HEK293 (cell line): ENCODE results near the gene COX20.

ENCODE experiments used
- CTCF ChIA-PET: fragments of 350-600 bp; formaldehyde crosslinking; extraction: SDS; loops from one replicate; lab custom pipeline; 2021; ENCODE audit warnings: antibody characterized with exemption; lab: Yijun Ruan, JAX
- POLR2A ChIA-PET: fragments of 300-600 bp; formaldehyde crosslinking; extraction: SDS; loops from one replicate; lab custom pipeline; 2020; ENCODE audit warnings: antibody characterized with exemption, inconsistent platforms; lab: Yijun Ruan, JAX
- H3K27ac ChIP-seq: fragments of 200-500 bp; sonication (Bioruptor generic); 2 replicates; pipeline ENCODE4 v1.5.1; 2014; ENCODE audit warnings: low read depth, low read length, control low read depth, inconsistent platforms; ENCODE audit errors: extremely low read depth
- H3K36me3 ChIP-seq, 2 experiments: fragments of 200-500 bp in 1 of 2; sonication (Bioruptor generic) in 1 of 2; 1 replicate in 1 of 2; 2 replicates in 1 of 2; pipeline ENCODE4 v1.5.1; 2014 to 2017; ENCODE audit warnings: inconsistent platforms in 2 of 2, low read length in 2 of 2; ENCODE audit not compliant: control insufficient read depth in 2 of 2, insufficient read depth in 1 of 2
- H3K4me1 ChIP-seq: fragments of 200-500 bp; sonication (Bioruptor generic); 2 replicates; pipeline ENCODE4 v1.5.1; 2014; ENCODE audit warnings: mild to moderate bottlenecking, low read length, inconsistent platforms; ENCODE audit not compliant: control insufficient read depth, insufficient read depth
- H3K4me3 ChIP-seq: 2 replicates; pipeline ENCODE4 v1.5.1; 2011; ENCODE audit warnings: low read depth, mild to moderate bottlenecking, control low read depth, low read length, moderate library complexity
- H3K9me3 ChIP-seq: fragments of 200-500 bp; sonication (Bioruptor generic); 2 replicates; pipeline ENCODE4 v1.5.1; 2014; ENCODE audit warnings: low read depth, low read length, inconsistent platforms; ENCODE audit not compliant: control insufficient read depth, insufficient read depth
- BCL11A ChIP-seq: fragments of 450-650 bp; formaldehyde crosslinking; IDR thresholded peaks from 2 replicates; pipeline ENCODE4 v1.5.1; 2016; ENCODE audit warnings: low read depth, missing biosample characterization, missing genetic modification characterization
- HOXC10 ChIP-seq: sonication (generic); formaldehyde crosslinking; IDR thresholded peaks from 2 replicates; pipeline ENCODE4 v1.8.1; 2023; ENCODE audit warnings: mild to moderate bottlenecking, missing genetic modification reagents
- KLF8 ChIP-seq: fragments of 450-650 bp; formaldehyde crosslinking; IDR thresholded peaks from 2 replicates; pipeline ENCODE4 v1.5.1; 2016; ENCODE audit warnings: missing biosample characterization, missing genetic modification characterization
- ZBTB48 ChIP-seq: fragments of 450-650 bp; formaldehyde crosslinking; IDR thresholded peaks from 2 replicates; pipeline ENCODE4 v1.5.1; 2016; ENCODE audit warnings: missing biosample characterization, missing genetic modification characterization
- ZFP41 ChIP-seq: fragments of 450-650 bp; formaldehyde crosslinking; IDR thresholded peaks from 2 replicates; pipeline ENCODE4 v1.5.1; 2016; ENCODE audit warnings: missing biosample characterization, missing genetic modification characterization, borderline replicate concordance
- ZNF112 ChIP-seq: fragments of 450-650 bp; formaldehyde crosslinking; IDR thresholded peaks from 2 replicates; pipeline ENCODE4 v1.5.0; 2017; ENCODE audit warnings: missing biosample characterization, missing genetic modification characterization
- ZNF132 ChIP-seq: fragments of 450-650 bp; formaldehyde crosslinking; IDR thresholded peaks from 2 replicates; pipeline ENCODE4 v1.5.1; 2017; ENCODE audit warnings: missing biosample characterization, missing genetic modification characterization, borderline replicate concordance
- ZNF146 ChIP-seq: fragments of 450-650 bp; formaldehyde crosslinking; IDR thresholded peaks from 2 replicates; pipeline ENCODE4 v1.5.1; 2016; ENCODE audit warnings: missing biosample characterization, missing genetic modification characterization
- ZNF16 ChIP-seq: fragments of 450-650 bp; formaldehyde crosslinking; IDR thresholded peaks from 2 replicates; pipeline ENCODE4 v1.5.1; 2016; ENCODE audit warnings: low read depth, missing biosample characterization, missing genetic modification characterization
- ZNF184 ChIP-seq: fragments of 450-650 bp; IDR thresholded peaks from 2 replicates; pipeline ENCODE4 v1.5.1; 2018; ENCODE audit warnings: missing biosample characterization, mild to moderate bottlenecking, missing genetic modification characterization
- ZNF19 ChIP-seq: fragments of 450-650 bp; formaldehyde crosslinking; IDR thresholded peaks from 2 replicates; pipeline ENCODE4; 2016; ENCODE audit warnings: missing biosample characterization, missing genetic modification characterization, low read depth
- ZNF23 ChIP-seq: fragments of 450-650 bp; formaldehyde crosslinking; IDR thresholded peaks from 2 replicates; pipeline ENCODE4 v1.5.1; 2016; ENCODE audit warnings: missing biosample characterization, missing genetic modification characterization, borderline replicate concordance
- ZNF433 ChIP-seq: fragments of 450-650 bp; formaldehyde crosslinking; IDR thresholded peaks from 2 replicates; pipeline ENCODE4 v1.5.1; 2016; ENCODE audit warnings: missing biosample characterization, missing genetic modification characterization, low read depth
- ZNF571 ChIP-seq: fragments of 450-650 bp; formaldehyde crosslinking; IDR thresholded peaks from 2 replicates; pipeline ENCODE4 v1.5.0; 2017; ENCODE audit warnings: missing biosample characterization, missing genetic modification characterization
- ZNF621 ChIP-seq: fragments of 450-650 bp; formaldehyde crosslinking; IDR thresholded peaks from 2 replicates; pipeline ENCODE4 v1.5.1; 2017; ENCODE audit warnings: missing biosample characterization, missing genetic modification characterization
- ZNF660 ChIP-seq: fragments of 450-650 bp; IDR thresholded peaks from 2 replicates; pipeline ENCODE4 v1.5.1; 2018; ENCODE audit warnings: missing biosample characterization, mild to moderate bottlenecking, missing genetic modification characterization
- ZNF768 ChIP-seq: fragments of 450-650 bp; formaldehyde crosslinking; IDR thresholded peaks from 2 replicates; pipeline ENCODE4 v1.5.1; 2018; ENCODE audit warnings: missing biosample characterization, mild to moderate bottlenecking, missing genetic modification characterization
- TF ChIP-seq, protein P1 (sequence below): fragments of 450-650 bp; formaldehyde crosslinking; IDR thresholded peaks from 2 replicates; pipeline ENCODE4 v1.5.1; 2016; ENCODE audit warnings: missing biosample characterization, missing genetic modification characterization
- TF ChIP-seq, protein P2 (sequence below): fragments of 450-650 bp; formaldehyde crosslinking; IDR thresholded peaks from 2 replicates; pipeline ENCODE4 v1.5.1; 2016; ENCODE audit warnings: missing biosample characterization, missing genetic modification characterization
- TF ChIP-seq, protein P3 (sequence below): fragments of 450-650 bp; formaldehyde crosslinking; IDR thresholded peaks from 2 replicates; pipeline ENCODE4 v1.5.1; 2017; ENCODE audit warnings: missing biosample characterization, mild to moderate bottlenecking, missing genetic modification characterization, moderate library complexity
- TF ChIP-seq, protein P4 (sequence below): fragments of 450-650 bp; formaldehyde crosslinking; IDR thresholded peaks from 2 replicates; pipeline ENCODE4 v1.5.1; 2017; ENCODE audit warnings: missing biosample characterization, missing genetic modification characterization

Gene COX20

DNA sequence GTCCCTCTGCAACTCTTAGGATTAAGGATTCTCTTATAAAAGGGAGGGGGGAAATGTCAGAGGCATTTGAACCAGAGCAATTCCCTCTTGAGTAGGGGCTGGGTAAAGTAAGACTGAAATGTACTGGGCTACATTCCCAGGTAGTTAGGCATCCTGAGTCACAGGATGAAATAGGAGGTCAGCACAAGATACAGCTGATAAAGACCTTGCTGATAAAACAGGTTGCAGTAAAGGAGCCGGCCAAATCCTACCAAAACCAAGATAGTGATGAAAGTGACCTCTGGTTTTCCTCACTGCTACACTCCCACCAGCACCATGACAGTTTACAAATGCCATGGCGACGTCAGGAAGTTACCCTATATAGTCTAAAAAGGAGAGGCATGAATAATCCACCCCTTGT, 14.3 kb upstream of the COX20 start:
- TF ChIP-seq HOXC10 (no peak), KLF8 (tag by site-specific recombination) (no peak), ZNF132 (tag by site-specific recombination) (no peak), ZNF768 (no peak), ZNF184 (tag by site-specific recombination) (no peak), ZFP41 (tag by site-specific recombination) (no peak), ZNF112 (tag by site-specific recombination) (no peak), ZNF660 (tag by site-specific recombination) (no peak), ZNF16 (no peak), ZNF571 (tag by site-specific recombination) (no peak), ZNF19 (tag by site-specific recombination) (no peak), ZBTB48 (tag by site-specific recombination) (no peak), BCL11A (tag by site-specific recombination) (no peak), ZNF146 (tag by site-specific recombination) (no peak), ZNF621 (tag by site-specific recombination) (no peak)
- TF ChIP-seq, protein P1, sequence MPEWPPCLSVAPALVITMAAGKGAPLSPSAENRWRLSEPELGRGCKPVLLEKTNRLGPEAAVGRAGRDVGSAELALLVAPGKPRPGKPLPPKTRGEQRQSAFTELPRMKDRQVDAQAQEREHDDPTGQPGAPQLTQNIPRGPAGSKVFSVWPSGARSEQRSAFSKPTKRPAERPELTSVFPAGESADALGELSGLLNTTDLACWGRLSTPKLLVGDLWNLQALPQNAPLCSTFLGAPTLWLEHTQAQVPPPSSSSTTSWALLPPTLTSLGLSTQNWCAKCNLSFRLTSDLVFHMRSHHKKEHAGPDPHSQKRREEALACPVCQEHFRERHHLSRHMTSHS: no peak
- H3K36me3 ChIP-seq: no peaks in the 10 kb centered on the region
- no peaks in the 10 kb centered on the region for H3K9me3 ChIP-seq
- H3K4me3 ChIP-seq: no peak overlapping the region
- no peaks in the 10 kb centered on the region for H3K4me1 ChIP-seq
- ChIA-PET POLR2A (no interaction called here), CTCF (interaction anchor here (0.7 to 0.8 kb wide), 2 partner anchors 24 to 222 kb away, joined by 3 to 4 read pairs; no protein-coding TSS in a partner anchor)
- no peak overlapping the region for H3K27ac ChIP-seq

DNA sequence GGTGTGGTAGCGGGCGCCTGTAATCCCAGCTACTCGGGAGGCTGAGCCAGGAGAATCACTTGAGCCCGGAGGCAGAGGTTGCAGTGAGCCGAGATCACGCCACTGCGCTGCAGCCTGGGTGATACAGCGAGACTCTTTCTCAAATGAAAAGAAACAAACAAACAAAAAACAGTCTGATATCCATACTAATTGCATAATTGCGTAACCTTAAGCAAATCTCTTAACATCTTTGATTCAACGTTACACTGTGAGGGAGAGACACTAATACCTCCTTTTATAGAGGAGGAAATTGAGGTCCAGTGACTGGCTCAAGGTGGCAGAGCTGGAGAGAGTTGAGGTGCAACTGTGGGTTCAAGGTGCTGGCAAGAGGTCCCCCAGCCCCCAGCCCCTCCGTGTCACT, 12.6 kb upstream of the COX20 start:
- CTCF ChIA-PET: no interaction called here
- Histone ChIP-seq H3K27ac (no peak overlapping the region), H3K4me1 (no peaks in the 10 kb centered on the region), H3K9me3 (no peaks in the 10 kb centered on the region), H3K36me3 (no peaks in the 10 kb centered on the region), H3K4me3 (no peak overlapping the region)
- TF ChIP-seq ZNF433 (tag by site-specific recombination) (no peak), ZNF23 (tag by site-specific recombination) (no peak)
- TF ChIP-seq, protein P2, sequence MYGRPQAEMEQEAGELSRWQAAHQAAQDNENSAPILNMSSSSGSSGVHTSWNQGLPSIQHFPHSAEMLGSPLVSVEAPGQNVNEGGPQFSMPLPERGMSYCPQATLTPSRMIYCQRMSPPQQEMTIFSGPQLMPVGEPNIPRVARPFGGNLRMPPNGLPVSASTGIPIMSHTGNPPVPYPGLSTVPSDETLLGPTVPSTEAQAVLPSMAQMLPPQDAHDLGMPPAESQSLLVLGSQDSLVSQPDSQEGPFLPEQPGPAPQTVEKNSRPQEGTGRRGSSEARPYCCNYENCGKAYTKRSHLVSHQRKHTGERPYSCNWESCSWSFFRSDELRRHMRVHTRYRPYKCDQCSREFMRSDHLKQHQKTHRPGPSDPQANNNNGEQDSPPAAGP (tag by site-specific recombination): no peak
- TF ChIP-seq, protein P3, sequence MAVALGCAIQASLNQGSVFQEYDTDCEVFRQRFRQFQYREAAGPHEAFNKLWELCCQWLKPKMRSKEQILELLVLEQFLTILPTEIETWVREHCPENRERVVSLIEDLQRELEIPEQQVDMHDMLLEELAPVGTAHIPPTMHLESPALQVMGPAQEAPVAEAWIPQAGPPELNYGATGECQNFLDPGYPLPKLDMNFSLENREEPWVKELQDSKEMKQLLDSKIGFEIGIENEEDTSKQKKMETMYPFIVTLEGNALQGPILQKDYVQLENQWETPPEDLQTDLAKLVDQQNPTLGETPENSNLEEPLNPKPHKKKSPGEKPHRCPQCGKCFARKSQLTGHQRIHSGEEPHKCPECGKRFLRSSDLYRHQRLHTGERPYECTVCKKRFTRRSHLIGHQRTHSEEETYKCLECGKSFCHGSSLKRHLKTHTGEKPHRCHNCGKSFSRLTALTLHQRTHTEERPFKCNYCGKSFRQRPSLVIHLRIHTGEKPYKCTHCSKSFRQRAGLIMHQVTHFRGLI (tag by site-specific recombination): no peak
- TF ChIP-seq, protein P4, sequence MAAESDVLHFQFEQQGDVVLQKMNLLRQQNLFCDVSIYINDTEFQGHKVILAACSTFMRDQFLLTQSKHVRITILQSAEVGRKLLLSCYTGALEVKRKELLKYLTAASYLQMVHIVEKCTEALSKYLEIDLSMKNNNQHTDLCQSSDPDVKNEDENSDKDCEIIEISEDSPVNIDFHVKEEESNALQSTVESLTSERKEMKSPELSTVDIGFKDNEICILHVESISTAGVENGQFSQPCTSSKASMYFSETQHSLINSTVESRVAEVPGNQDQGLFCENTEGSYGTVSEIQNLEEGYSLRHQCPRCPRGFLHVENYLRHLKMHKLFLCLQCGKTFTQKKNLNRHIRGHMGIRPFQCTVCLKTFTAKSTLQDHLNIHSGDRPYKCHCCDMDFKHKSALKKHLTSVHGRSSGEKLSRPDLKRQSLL (tag by site-specific recombination): no peak
- POLR2A ChIA-PET: no interaction called here
